ENCODE results near the gene CELSR1. TPM values are rescaled to one million over a fixed set of nuclear protein-coding genes. Genes with fewer than 3 reads are reported as not detected.
"Not testable (repeated sequence)": the region's sequence is repeated elsewhere in the genome, so short reads cannot be mapped to it uniquely, and the experiment has no call there.

The CELSR1 gene
- total RNA-seq, 1 donor from 2014 or later: 4.8 TPM

- DNase-seq (ENCODE audit: low spot score): no peak
Measured at GRCh38 chr22:46326066-46326680, 211.2 kb downstream of the CELSR1 start.

- DNase-seq (ENCODE audit: low spot score): no peak
Measured at GRCh38 chr22:46323162-46323561, 214.3 kb downstream of the CELSR1 start.

GRCh38 chr22:46322711-46323110 is 214.7 kb downstream of the CELSR1 start:
- no peak for DNase-seq (ENCODE audit: low spot score)

DNA sequence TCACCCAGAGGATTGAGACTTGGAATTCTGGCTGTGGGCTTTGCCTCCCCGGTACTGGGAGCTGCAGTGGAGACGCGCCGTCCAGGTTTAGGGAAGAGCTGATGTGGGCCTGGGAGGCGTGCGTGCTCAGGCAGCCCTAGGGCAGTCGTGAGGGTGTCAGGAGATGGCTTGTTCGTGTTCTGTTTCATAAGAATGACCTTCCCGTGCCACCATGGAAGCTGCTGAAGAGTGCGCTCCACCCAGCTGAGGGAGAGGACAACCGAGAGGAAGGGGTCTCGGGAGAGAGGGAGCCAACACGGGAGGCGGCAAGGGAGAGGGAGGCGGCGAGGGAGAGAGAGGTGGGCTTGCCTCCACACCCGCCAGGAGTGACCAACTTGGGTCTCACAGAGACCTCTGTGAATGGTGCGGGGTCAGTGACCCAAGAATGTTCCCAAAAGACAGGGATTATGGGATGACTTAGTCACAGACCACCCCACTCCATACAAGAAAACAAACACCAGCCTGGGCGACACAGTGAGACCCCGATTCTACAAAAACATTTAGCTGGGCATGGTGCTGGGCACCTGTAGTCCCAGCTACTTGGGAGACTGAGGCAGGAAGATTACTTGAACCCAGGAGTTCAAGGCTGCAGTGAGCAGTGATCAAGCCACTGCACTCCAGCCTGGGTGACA is 216.6 kb downstream of the CELSR1 start:
- DNase-seq (ENCODE audit: low spot score): no peak

GRCh38 chr22:46320166-46320710 is 217.2 kb downstream of the CELSR1 start:
- DNase-seq (ENCODE audit: low spot score): no peak

DNA sequence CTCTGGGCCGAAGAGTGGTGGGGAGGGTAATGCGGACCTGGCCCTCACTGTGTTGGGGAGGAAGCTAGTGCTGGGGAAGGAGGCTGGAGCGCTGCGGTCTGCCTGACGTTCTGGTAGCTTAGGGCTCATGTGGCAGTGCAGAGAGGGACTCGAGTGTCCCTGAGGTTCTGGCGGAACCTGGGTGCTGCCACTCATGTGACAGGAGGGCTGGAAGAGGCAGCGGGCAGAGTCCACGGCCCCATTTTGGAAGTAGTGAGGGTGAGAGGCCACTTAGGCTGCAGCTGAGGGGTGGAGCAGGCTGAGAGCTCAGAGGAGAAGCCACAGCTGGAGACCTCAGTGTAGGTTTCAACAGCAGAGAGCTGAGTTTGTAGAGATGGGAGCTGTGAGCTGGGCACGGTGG is 218.1 kb downstream of the CELSR1 start:
- no peak for DNase-seq (ENCODE audit: low spot score)

GRCh38 chr22:46318576-46318975 is 218.8 kb downstream of the CELSR1 start:
- no peak for DNase-seq (ENCODE audit: low spot score)

DNA sequence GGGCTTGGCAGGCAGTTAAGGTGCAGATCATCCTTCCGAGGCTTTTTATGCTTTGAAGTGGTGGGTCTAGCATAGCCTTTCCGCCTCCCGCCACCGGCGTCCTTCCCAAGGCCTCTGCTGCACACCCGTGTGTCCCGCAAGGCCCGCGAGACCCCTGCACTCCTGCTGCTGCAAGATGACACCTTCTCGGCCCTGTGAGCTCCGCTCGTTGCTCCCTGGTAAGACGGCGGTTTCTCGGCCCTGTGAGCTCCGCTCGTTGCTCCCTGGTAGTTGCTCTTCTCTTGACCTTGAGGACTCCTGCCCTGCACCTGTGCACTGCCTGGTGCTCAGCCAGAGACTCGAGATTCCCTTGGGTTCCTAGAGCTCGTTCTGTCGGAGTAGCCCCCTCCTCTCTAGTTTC is 219.8 kb downstream of the CELSR1 start:
- DNase-seq (ENCODE audit: low spot score): no peak

GRCh38 chr22:46315976-46316375 is 221.4 kb downstream of the CELSR1 start:
- DNase-seq (ENCODE audit: low spot score): no peak

DNA sequence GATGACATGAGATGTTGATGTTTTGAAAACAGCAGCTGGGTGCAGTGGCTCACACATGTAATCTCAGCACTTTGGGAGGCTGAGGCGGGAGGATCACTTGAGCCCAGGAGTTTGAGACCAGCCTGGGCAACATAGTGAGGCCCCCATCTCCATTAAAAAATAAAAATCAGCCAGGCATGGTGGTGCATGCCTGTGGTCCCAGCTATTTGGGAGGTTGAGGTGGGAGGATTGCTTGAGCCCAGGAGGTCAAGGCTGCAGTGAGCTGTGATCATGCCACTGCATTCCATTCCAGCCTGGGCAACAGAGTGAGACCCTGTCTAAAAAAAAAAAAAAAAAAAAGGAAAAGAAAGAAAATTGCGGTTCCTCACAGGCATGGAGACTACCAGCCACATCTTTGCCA is 224.6 kb downstream of the CELSR1 start:
- not testable (repeated sequence) for DNase-seq (ENCODE audit: low spot score)

DNA sequence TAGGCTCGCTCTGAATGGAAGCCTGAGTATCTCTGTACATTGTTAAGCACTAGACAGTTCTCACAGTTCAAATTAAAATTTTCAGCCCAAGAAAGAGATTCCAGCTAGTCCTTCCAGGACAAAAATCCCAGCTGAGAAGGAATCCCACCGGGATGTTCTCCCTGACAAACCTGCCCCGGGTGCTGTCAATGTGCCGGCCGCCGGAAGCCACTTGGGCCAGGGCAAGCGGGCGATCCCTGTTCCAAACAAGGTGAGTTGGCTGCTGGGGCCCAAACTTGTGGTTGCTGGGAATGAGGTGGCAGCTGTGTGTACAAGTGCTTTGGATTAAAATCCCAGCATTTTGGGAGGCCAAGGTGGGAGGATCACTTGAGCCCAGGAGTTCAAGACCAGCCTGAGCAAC is 225.4 kb downstream of the CELSR1 start:
- no peak for DNase-seq (ENCODE audit: low spot score)

Other genes with a start within 250 kb of the CELSR1 start
- gene GTSE1, start 240.8 kb downstream of the CELSR1 start, total RNA-seq (ENCODE audit: insufficient read depth, low replicate concordance): 3.4 TPM
- gene TRMU, start 201.9 kb downstream of the CELSR1 start, total RNA-seq (ENCODE audit: insufficient read depth, low replicate concordance): 21.9 TPM
- gene GRAMD4, start 82.8 kb upstream of the CELSR1 start, total RNA-seq (ENCODE audit: insufficient read depth, low replicate concordance): 25.8 TPM
- 42.4 TPM for gene CERK, start 200.6 kb upstream of the CELSR1 start, total RNA-seq (ENCODE audit: insufficient read depth, low replicate concordance)
- 9.4 TPM for gene TBC1D22A, start 225.0 kb upstream of the CELSR1 start, total RNA-seq (ENCODE audit: insufficient read depth, low replicate concordance)